Parathyroid adenoma (tissue), 2 donors: ENCODE results near the gene DUSP11.

ENCODE experiments used
- H2AFZ ChIP-seq: fragments of 300-600 bp; sonication (generic); one replicate; pipeline ENCODE4 v1.7.0; 2017; ENCODE audit warnings: antibody characterized with exemption, mild to moderate bottlenecking
- H3K27ac ChIP-seq: fragments of 300-600 bp; sonication (generic); one replicate; pipeline ENCODE4 v1.7.0; 2017
- H3K27me3 ChIP-seq: fragments of 300-600 bp; sonication (generic); one replicate; pipeline ENCODE4 v1.7.0; 2017; ENCODE audit warnings: low read length; ENCODE audit not compliant: control insufficient read depth, insufficient read depth
- H3K36me3 ChIP-seq: fragments of 300-600 bp; sonication (generic); one replicate; pipeline ENCODE4 v1.7.0; 2017; ENCODE audit warnings: low read length; ENCODE audit not compliant: control insufficient read depth, insufficient read depth
- H3K4me1 ChIP-seq: fragments of 300-600 bp; sonication (generic); one replicate; pipeline ENCODE4 v1.7.0; 2017; ENCODE audit warnings: control low read depth
- H3K4me2 ChIP-seq: fragments of 300-600 bp; sonication (generic); one replicate; pipeline ENCODE4 v1.7.0; 2017; ENCODE audit warnings: low read length
- H3K4me3 ChIP-seq: fragments of 300-600 bp; sonication (generic); one replicate; pipeline ENCODE4 v1.7.0; 2017; ENCODE audit warnings: low read depth, low read length
- H3K79me2 ChIP-seq: fragments of 300-600 bp; sonication (generic); one replicate; pipeline ENCODE4 v1.7.0; 2017; ENCODE audit warnings: control low read depth
- H3K9ac ChIP-seq: fragments of 300-600 bp; sonication (generic); one replicate; pipeline ENCODE4 v1.7.0; 2017; ENCODE audit warnings: mild to moderate bottlenecking
- H3K9me3 ChIP-seq: fragments of 300-600 bp; sonication (generic); one replicate; pipeline ENCODE4 v1.7.0; 2017; ENCODE audit warnings: low read length; ENCODE audit not compliant: control insufficient read depth
- CTCF ChIP-seq: fragments of 300-600 bp; sonication (generic); IDR thresholded peaks from one replicate; pipeline ENCODE4 v1.7.0; 2017; ENCODE audit warnings: antibody characterized with exemption, mild to moderate bottlenecking
- donor health status: primary hyperparathyroidism.

Gene DUSP11

GRCh38 chr2:73822276-73822675 lies 42.4 kb upstream of the DUSP11 start:
- no peaks in the 10 kb centered on the region for H3K36me3 ChIP-seq
- H2AFZ ChIP-seq: no peak overlapping the region
- no peaks in the 10 kb centered on the region for H3K4me1 ChIP-seq
- TF ChIP-seq CTCF: no peak
- H3K9me3 ChIP-seq: no peaks in the 10 kb centered on the region
- H3K27me3 ChIP-seq: no peaks in the 10 kb centered on the region
- H3K9ac ChIP-seq: no peak overlapping the region
- H3K4me2 ChIP-seq: no peak overlapping the region
- no peak overlapping the region for H3K4me3 ChIP-seq
- no peak overlapping the region for H3K27ac ChIP-seq
- peaks cover 3% of the 10 kb centered on the region for H3K79me2 ChIP-seq

GRCh38 chr2:73821669-73822068 lies 41.8 kb upstream of the DUSP11 start:
- Histone ChIP-seq H3K9me3 (no peaks in the 10 kb centered on the region), H3K9ac (no peak overlapping the region), H3K4me2 (no peak overlapping the region), H2AFZ (no peak overlapping the region), H3K4me3 (no peak overlapping the region), H3K27me3 (no peaks in the 10 kb centered on the region), H3K4me1 (no peaks in the 10 kb centered on the region), H3K27ac (no peak overlapping the region), H3K79me2 (peaks cover 3% of the 10 kb centered on the region), H3K36me3 (no peaks in the 10 kb centered on the region)
- TF ChIP-seq CTCF: no peak

- no peaks in the 10 kb centered on the region for H3K79me2 ChIP-seq
- TF ChIP-seq CTCF: no peak
- H2AFZ ChIP-seq: no peak overlapping the region
- no peaks in the 10 kb centered on the region for H3K9me3 ChIP-seq
- no peaks in the 10 kb centered on the region for H3K27me3 ChIP-seq
- no peak overlapping the region for H3K27ac ChIP-seq
- H3K9ac ChIP-seq: no peak overlapping the region
- H3K4me3 ChIP-seq: no peak overlapping the region
- H3K4me1 ChIP-seq: no peaks in the 10 kb centered on the region
- H3K4me2 ChIP-seq: no peak overlapping the region
- no peaks in the 10 kb centered on the region for H3K36me3 ChIP-seq
Measured at GRCh38 chr2:73821227-73821626, 41.3 kb upstream of the DUSP11 start.

GRCh38 chr2:73818296-73818695 lies 38.4 kb upstream of the DUSP11 start:
- Histone ChIP-seq H3K9ac (no peak overlapping the region), H3K9me3 (no peaks in the 10 kb centered on the region), H3K36me3 (no peaks in the 10 kb centered on the region), H3K27ac (no peak overlapping the region), H3K4me1 (no peaks in the 10 kb centered on the region), H3K27me3 (no peaks in the 10 kb centered on the region), H3K4me3 (no peak overlapping the region), H3K79me2 (no peaks in the 10 kb centered on the region), H3K4me2 (no peak overlapping the region), H2AFZ (no peak overlapping the region)
- TF ChIP-seq CTCF: no peak

- no peak overlapping the region for H3K4me3 ChIP-seq
- H3K4me2 ChIP-seq: no peak overlapping the region
- no peaks in the 10 kb centered on the region for H3K36me3 ChIP-seq
- H3K9me3 ChIP-seq: no peaks in the 10 kb centered on the region
- H3K4me1 ChIP-seq: no peaks in the 10 kb centered on the region
- no peaks in the 10 kb centered on the region for H3K27me3 ChIP-seq
- TF ChIP-seq CTCF: no peak
- H2AFZ ChIP-seq: no peak overlapping the region
- H3K9ac ChIP-seq: no peak overlapping the region
- no peak overlapping the region for H3K27ac ChIP-seq
- H3K79me2 ChIP-seq: no peaks in the 10 kb centered on the region
Measured at GRCh38 chr2:73812635-73813034, 32.7 kb upstream of the DUSP11 start.
